Kasumi-1 (cell line): Measurements from ENCODE around the gene CDH18.

Experiments
- DNase-seq, 2 experiments: peaks; one replicate each; lab custom pipeline; 2025; lab: John Stamatoyannopoulos, UW

CDH18 gene

GRCh38 chr5:19584131-19584530 lies 403.9 kb downstream of the CDH18 start:
- DNase-seq, result no peak

GRCh38 chr5:19577882-19578281 lies 410.1 kb downstream of the CDH18 start:
- DNase-seq, result no peak

- DNase-seq, result no peak
These were observed 420.0 kb downstream of the CDH18 start for GRCh38 chr5:19568004-19568403.

- DNase-seq, result no peak
These were observed 422.5 kb downstream of the CDH18 start for GRCh38 chr5:19565466-19565865.

GRCh38 chr5:19564036-19564435 lies 424.0 kb downstream of the CDH18 start:
- no peak for DNase-seq

GRCh38 chr5:19555876-19556275 lies 432.1 kb downstream of the CDH18 start:
- DNase-seq, result no peak

GRCh38 chr5:19555436-19555835 lies 432.6 kb downstream of the CDH18 start:
- no peak for DNase-seq

GRCh38 chr5:19554524-19554923 lies 433.5 kb downstream of the CDH18 start:
- DNase-seq, result no peak

GRCh38 chr5:19547640-19548039 lies 440.4 kb downstream of the CDH18 start:
- no peak for DNase-seq

GRCh38 chr5:19546521-19546920 lies 441.5 kb downstream of the CDH18 start:
- DNase-seq, result no peak

GRCh38 chr5:19538607-19539006 lies 449.4 kb downstream of the CDH18 start:
- DNase-seq, result no peak

- DNase-seq, result no peak
These were observed 451.6 kb downstream of the CDH18 start for GRCh38 chr5:19536387-19536786.

- DNase-seq, result no peak
These were observed 453.2 kb downstream of the CDH18 start for GRCh38 chr5:19534751-19535150.

- no peak for DNase-seq
These were observed 455.1 kb downstream of the CDH18 start for GRCh38 chr5:19532936-19533335.

- no peak for DNase-seq
These were observed 456.5 kb downstream of the CDH18 start for GRCh38 chr5:19531374-19531952.

GRCh38 chr5:19519448-19519847 lies 468.6 kb downstream of the CDH18 start:
- DNase-seq, result no peak

GRCh38 chr5:19498852-19499251 lies 489.1 kb downstream of the CDH18 start:
- no peak for DNase-seq

GRCh38 chr5:19497229-19497815 lies 490.7 kb downstream of the CDH18 start:
- DNase-seq, result no peak

- DNase-seq, result no peak
These were observed 491.9 kb downstream of the CDH18 start for GRCh38 chr5:19496056-19496455.

GRCh38 chr5:19492861-19493260 lies 495.1 kb downstream of the CDH18 start:
- DNase-seq, result no peak

- DNase-seq, result no peak
These were observed 499.2 kb downstream of the CDH18 start for GRCh38 chr5:19488786-19489185.

- no peak for DNase-seq
These were observed 500.5 kb downstream of the CDH18 start for GRCh38 chr5:19487480-19487879.

GRCh38 chr5:19479562-19479961 lies 508.4 kb downstream of the CDH18 start:
- no peak for DNase-seq

- no peak for DNase-seq
These were observed 526.0 kb downstream of the CDH18 start for GRCh38 chr5:19462019-19462418.
